HCT116 (cell line): Measurements from ENCODE around the gene ELOVL4. TPM values are rescaled to one million over a fixed set of nuclear protein-coding genes. Genes with fewer than 3 reads are reported as not detected.

Source experiments
- ATAC-seq: fragments of 200-7000 bp; cut with Tn5 transposase; 2 replicates; pipeline ENCODE4 v1.9.1; 2020; ENCODE audit warnings: mild to moderate bottlenecking, moderate library complexity
- BruUV-seq: library from RNA; stranded (reverse); fragments of 400-500 nt; replicated peaks from 2 replicates; lab custom pipeline; 2021; lab: Mats Ljungman, UMichigan
- CTCF ChIA-PET: fragments of 300-600 bp; sonication (Branson Sonifier 250); formaldehyde crosslinking; loops from one replicate; lab custom pipeline; 2021; ENCODE audit warnings: antibody characterized with exemption; lab: Charles Lee
- POLR2A ChIA-PET: fragments of 300-600, 350-600 bp; sonication (Branson Sonifier 250); formaldehyde crosslinking; loops from one replicate; lab custom pipeline; 2021; ENCODE audit warnings: antibody characterized with exemption; lab: Charles Lee
- RAD21 ChIA-PET, 2 experiments: fragments of 300-600 bp; sonication (Branson Sonifier 250); formaldehyde crosslinking; loops; one replicate each; lab custom pipeline; 2023; ENCODE audit warnings: low total read pairs in 2 of 2; ENCODE audit not compliant: uncharacterized antibody in 2 of 2, unreplicated experiment in 2 of 2, low non-redundant PET in 1 of 2; lab: Charles Lee
- DNase-seq: peaks from one replicate; pipeline ENCODE4 v3.0.0-alpha.2; 2010; ENCODE audit warnings: low read depth, low spot score
- H2AFZ ChIP-seq: fragments of 200-600 bp; shearing (Covaris generic), sonication (generic); 2 replicates; pipeline ENCODE4 v1.6.1; 2017; ENCODE audit warnings: low read depth, mixed run types, mixed read lengths, antibody characterized with exemption, low read length; ENCODE audit not compliant: poor library complexity, severe bottlenecking
- H3K27ac ChIP-seq: 2 replicates; pipeline ENCODE4 v1.5.1; 2012; ENCODE audit warnings: low read depth, low read length
- H3K27me3 ChIP-seq: fragments of 200-600 bp; sonication (generic); 2 replicates; pipeline ENCODE4 v1.6.1; 2016; ENCODE audit warnings: mixed run types, low read length, mixed read lengths; ENCODE audit not compliant: insufficient read depth
- H3K36me3 ChIP-seq, 2 experiments: fragments of 200-500 bp in 1 of 2; fragments of 200-600 bp in 1 of 2; sonication (Bioruptor generic) in 1 of 2; sonication (generic) in 1 of 2; 2 replicates each; pipeline versions ENCODE4 v1.5.1 to v1.6.1; 2014 to 2016; ENCODE audit warnings: low read length in 2 of 2, inconsistent platforms in 1 of 2, mixed read lengths in 1 of 2, mixed run types in 1 of 2; ENCODE audit not compliant: insufficient read depth in 2 of 2, control insufficient read depth in 1 of 2
- H3K4me1 ChIP-seq, 2 experiments: fragments of 200-600 bp in 1 of 2; sonication (generic) in 1 of 2; 2 replicates each; pipeline versions ENCODE4 v1.5.1 to v1.6.1; 2012 to 2017; ENCODE audit warnings: low read length in 2 of 2, inconsistent platforms in 1 of 2, mild to moderate bottlenecking in 1 of 2, mixed read lengths in 1 of 2, mixed run types in 1 of 2, moderate library complexity in 1 of 2; ENCODE audit not compliant: insufficient read depth in 2 of 2, control insufficient read depth in 1 of 2
- H3K4me2 ChIP-seq: fragments of 200-600 bp; sonication (generic); 2 replicates; pipeline ENCODE4 v1.6.1; 2017; ENCODE audit warnings: mixed run types, low read length, mixed read lengths
- H3K4me3 ChIP-seq, 2 experiments: fragments of 200-600 bp in 1 of 2; sonication (generic) in 1 of 2; replicated peaks in 1 of 2; 2 replicates each; pipeline ENCODE4 v1.5.1; 2011 to 2016; ENCODE audit warnings: low read length in 2 of 2, control low read depth in 1 of 2, low read depth in 1 of 2, mild to moderate bottlenecking in 1 of 2, mixed read lengths in 1 of 2, mixed run types in 1 of 2
- H3K79me2 ChIP-seq: fragments of 200-600 bp; sonication (generic); 2 replicates; pipeline ENCODE4 v1.6.1; 2017; ENCODE audit warnings: mild to moderate bottlenecking, mixed run types, low read length, moderate library complexity, mixed read lengths; ENCODE audit not compliant: insufficient read depth
- H3K9ac ChIP-seq: fragments of 200-600 bp; sonication (generic); 2 replicates; pipeline ENCODE4 v1.6.1; 2016; ENCODE audit warnings: low read length, mixed read lengths
- H3K9me2 ChIP-seq: fragments of 200-600 bp; sonication (generic), shearing (Covaris generic); 2 replicates; pipeline ENCODE4 v1.6.1; 2017; ENCODE audit warnings: mixed run types, mild to moderate bottlenecking, moderate library complexity; ENCODE audit not compliant: insufficient read depth
- H3K9me3 ChIP-seq, 2 experiments: fragments of 200-500 bp in 1 of 2; fragments of 200-600 bp in 1 of 2; sonication (Bioruptor generic) in 1 of 2; sonication (generic) in 1 of 2; 2 replicates each; pipeline ENCODE4 v1.6.1; 2014 to 2017; ENCODE audit warnings: low read length in 2 of 2, mixed read lengths in 2 of 2, inconsistent platforms in 1 of 2, low read depth in 1 of 2, mild to moderate bottlenecking in 1 of 2, mixed run types in 1 of 2, moderate library complexity in 1 of 2; ENCODE audit not compliant: control insufficient read depth in 1 of 2, insufficient read depth in 1 of 2
- H4K20me1 ChIP-seq: fragments of 200-600 bp; sonication (generic), shearing (Covaris generic); 2 replicates; pipeline ENCODE4 v1.6.1; 2017; ENCODE audit warnings: mixed run types, mild to moderate bottlenecking, moderate library complexity; ENCODE audit not compliant: insufficient read depth
- CBX3 ChIP-seq: IDR thresholded peaks from 2 replicates; pipeline ENCODE4 v1.6.1; 2012; ENCODE audit warnings: low read depth
- CEBPB ChIP-seq: IDR thresholded peaks from 2 replicates; pipeline ENCODE4 v1.6.1; 2012; ENCODE audit warnings: low read depth
- CTCF ChIP-seq, 3 experiments: fragments of 200-600 bp in 1 of 3; sonication (generic) in 1 of 3; IDR thresholded peaks in 2 of 3; conservative IDR thresholded peaks in 1 of 3; 2 replicates each; pipeline ENCODE4 v1.5.1; 2012 to 2017; ENCODE audit warnings: low read depth in 2 of 3, low read length in 2 of 3, antibody characterized with exemption in 1 of 3, borderline replicate concordance in 1 of 3, control low read depth in 1 of 3, mild to moderate bottlenecking in 1 of 3, mixed read lengths in 1 of 3, mixed run types in 1 of 3, moderate library complexity in 1 of 3; ENCODE audit not compliant: insufficient read depth in 1 of 3
- EGR1 ChIP-seq: IDR thresholded peaks from 2 replicates; pipeline ENCODE4 v1.6.1; 2012; ENCODE audit warnings: low read depth
- ELF1 ChIP-seq: IDR thresholded peaks from 2 replicates; pipeline ENCODE4 v1.6.1; 2012; ENCODE audit warnings: low read depth, borderline replicate concordance
- EZH2 ChIP-seq: fragments of 200-600 bp; sonication (generic); IDR thresholded peaks from 2 replicates; pipeline ENCODE4 v1.6.1; 2017; ENCODE audit warnings: antibody characterized with exemption, mixed run types
- POLR2AphosphoS5 ChIP-seq: IDR thresholded peaks from 2 replicates; pipeline ENCODE4 v1.6.1; 2011; ENCODE audit warnings: mild to moderate bottlenecking, low read depth, low read length, moderate library complexity
- REST ChIP-seq: IDR thresholded peaks from 2 replicates; pipeline ENCODE4 v1.6.1; 2012; ENCODE audit warnings: low read depth
- SIN3A ChIP-seq: IDR thresholded peaks from 2 replicates; pipeline ENCODE4 v1.6.1; 2012; ENCODE audit warnings: low read depth
- TCF7L2 ChIP-seq: IDR thresholded peaks from 2 replicates; pipeline ENCODE4 v1.7.0; 2011; ENCODE audit warnings: borderline replicate concordance, inconsistent platforms; ENCODE audit not compliant: insufficient read depth, insufficient read length; ENCODE audit errors: extremely low read depth
- YY1 ChIP-seq: IDR thresholded peaks from 2 replicates; pipeline ENCODE4 v1.6.1; 2011; ENCODE audit warnings: low read length, low read depth, moderate library complexity, mild to moderate bottlenecking; ENCODE audit not compliant: insufficient replicate concordance; ENCODE audit errors: extremely low read depth
- ZBTB33 ChIP-seq: IDR thresholded peaks from 2 replicates; pipeline ENCODE4 v1.6.1; 2011; ENCODE audit warnings: mild to moderate bottlenecking, low read length, moderate library complexity; ENCODE audit not compliant: insufficient replicate concordance; ENCODE audit errors: extremely low read depth
- ZFX ChIP-seq: fragments of 450-650 bp; IDR thresholded peaks from 2 replicates; pipeline ENCODE4 v1.6.1; 2017
- intact Hi-C: fragments of 100-400 bp; cut with micrococcal nuclease; formaldehyde crosslinking; loops from 2 replicates; pipeline ENCODE4 v1.10.0; 2022
- total RNA-seq: library from RNA; stranded (reverse); gene quantifications from one replicate; pipeline ENCODE4 v1.2.1, GENCODE V29; 2021; ENCODE audit not compliant: unreplicated experiment

ELOVL4 gene
- total RNA-seq, 1 experiment from 2014 or later: not detected

- TF ChIP-seq REST: no peak
- TF ChIP-seq EGR1: no peak
Observed at GRCh38 chr6:79909517-79909916, 37.8 kb downstream of the ELOVL4 start (continued).

GRCh38 chr6:79902046-79902445 is 45.3 kb downstream of the ELOVL4 start:
- Histone ChIP-seq H3K4me3 (no peak overlapping the region), H3K9me3 (no peaks in the 10 kb centered on the region), H3K4me1 (no peaks in the 10 kb centered on the region), H3K9ac (no peak overlapping the region), H4K20me1 (no peaks in the 10 kb centered on the region), H3K79me2 (no peaks in the 10 kb centered on the region), H2AFZ (no peak overlapping the region), H3K36me3 (no peaks in the 10 kb centered on the region), H3K27me3 (no peaks in the 10 kb centered on the region), H3K27ac (no peak overlapping the region), H3K4me2 (no peak overlapping the region), H3K9me2 (no peaks in the 10 kb centered on the region)
- DNase-seq: no peak
- CTCF ChIA-PET: no interaction called here
- BruUV-seq: no TSS peak
- intact Hi-C loops: no loop called here
- RAD21 ChIA-PET: no interaction called here
- POLR2A ChIA-PET: no interaction called here
- no peak for ATAC-seq
- TF ChIP-seq TCF7L2: no peak
- TF ChIP-seq CEBPB: no peak
- TF ChIP-seq POLR2AphosphoS5: no peak
- TF ChIP-seq CBX3: no peak
- no peak for TF ChIP-seq REST
- TF ChIP-seq ZBTB33: no peak
- no peak for TF ChIP-seq EZH2
- TF ChIP-seq ZFX: no peak
- TF ChIP-seq YY1: no peak
- no peak for TF ChIP-seq SIN3A
- TF ChIP-seq CTCF (IDR thresholded peaks at IDR 0.05 in 2 of 3, conservative IDR thresholded peaks at IDR 0.05 in 1 of 3; ENCODE audit: borderline replicate concordance in 1 of 3, insufficient read depth in 1 of 3, low read depth in 2 of 3, low read length in 2 of 3): no peak
- no peak for TF ChIP-seq ELF1
